ENCODE data around the gene PTPRB. TPM values are rescaled to one million over a fixed set of nuclear protein-coding genes. Genes with fewer than 3 reads are reported as not detected.

Gene PTPRB
- total and polyA plus RNA-seq, 2 of the 8 experiments (the other 6 are each of a cell fraction or from before 2014, with no cell fraction given) = 0.36 to 0.58 TPM

- TF ChIP-seq CHD7 (IDR thresholded peaks at IDR 0.05; ENCODE audit: insufficient replicate concordance, low read length) = no peak
Observed at GRCh38 chr12:70583251-70583650, 54.0 kb downstream of the PTPRB start (continued).

All from H1 (cell line).